A549 treated with DMSO at 1 μM for 4 hours (cell line): ENCODE data around the gene TPGS1. TPM values are rescaled to one million over a fixed set of nuclear protein-coding genes. Genes with fewer than 3 reads are reported as not detected.

Source experiments
- total RNA-seq: library from RNA; stranded (reverse); fragments of 200-300 nt; extraction: Qiagen RNA extraction; gene quantifications from 5 replicates; pipeline ENCODE4 v1.2.3, GENCODE V29; 2022; ENCODE audit warnings: low read depth

Gene TPGS1, protein sequence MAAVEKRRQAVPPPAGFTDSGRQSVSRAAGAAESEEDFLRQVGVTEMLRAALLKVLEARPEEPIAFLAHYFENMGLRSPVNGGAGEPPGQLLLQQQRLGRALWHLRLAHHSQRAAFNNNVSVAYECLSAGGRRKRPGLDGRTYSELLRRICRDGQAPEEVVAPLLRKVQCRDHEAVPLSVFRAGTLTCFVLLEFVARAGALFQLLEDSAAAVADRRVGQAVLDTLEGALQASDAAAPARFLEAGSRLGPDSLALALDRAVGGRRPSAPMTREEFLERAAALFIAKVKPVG
- total RNA-seq: 10.7 to 15.7 TPM (median 14.1 TPM) in 5 replicates

DNA sequence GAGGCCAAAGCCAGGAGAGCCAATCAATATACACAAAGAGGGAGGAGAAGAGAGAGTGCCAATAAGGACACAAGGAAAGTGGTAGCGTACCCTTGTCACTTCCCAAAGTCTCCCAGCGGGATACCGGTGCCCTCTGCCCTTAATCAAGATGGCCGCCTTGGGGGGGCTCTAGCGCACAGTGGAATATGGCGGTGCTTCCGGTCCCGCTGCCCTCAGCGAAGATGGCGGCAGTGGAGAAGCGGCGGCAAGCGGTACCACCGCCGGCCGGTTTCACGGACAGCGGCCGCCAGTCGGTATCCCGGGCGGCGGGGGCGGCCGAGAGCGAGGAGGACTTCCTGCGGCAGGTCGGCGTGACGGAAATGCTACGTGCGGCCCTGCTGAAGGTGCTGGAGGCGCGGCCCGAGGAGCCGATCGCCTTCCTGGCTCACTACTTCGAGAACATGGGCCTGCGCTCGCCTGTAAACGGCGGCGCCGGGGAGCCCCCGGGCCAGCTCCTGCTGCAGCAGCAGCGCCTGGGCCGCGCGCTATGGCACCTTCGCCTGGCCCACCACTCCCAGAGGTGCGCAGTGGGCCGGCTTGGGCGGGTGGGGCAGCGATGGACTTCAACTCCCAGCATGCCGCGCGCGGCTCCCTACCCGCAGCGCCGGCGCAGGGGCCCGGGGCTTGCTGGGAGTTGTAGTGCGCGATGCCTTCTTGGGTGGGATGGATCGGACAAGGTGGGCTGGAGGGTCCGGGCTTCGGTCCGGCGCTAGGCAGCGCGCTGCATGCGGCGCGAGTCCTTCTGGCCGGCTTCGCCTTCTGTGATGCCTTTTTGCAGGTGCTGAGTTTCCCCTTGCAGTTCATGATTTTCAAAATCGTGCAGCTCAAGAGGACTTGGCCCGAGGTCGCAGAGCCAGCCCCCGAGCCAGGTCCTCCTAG lies at the start of gene TPGS1:
TSS of gene TPGS1 (plus strand) at position 212 of the 918 bp plus-strand sequence. CDS start at position 222, 10 bp downstream.

DNA sequence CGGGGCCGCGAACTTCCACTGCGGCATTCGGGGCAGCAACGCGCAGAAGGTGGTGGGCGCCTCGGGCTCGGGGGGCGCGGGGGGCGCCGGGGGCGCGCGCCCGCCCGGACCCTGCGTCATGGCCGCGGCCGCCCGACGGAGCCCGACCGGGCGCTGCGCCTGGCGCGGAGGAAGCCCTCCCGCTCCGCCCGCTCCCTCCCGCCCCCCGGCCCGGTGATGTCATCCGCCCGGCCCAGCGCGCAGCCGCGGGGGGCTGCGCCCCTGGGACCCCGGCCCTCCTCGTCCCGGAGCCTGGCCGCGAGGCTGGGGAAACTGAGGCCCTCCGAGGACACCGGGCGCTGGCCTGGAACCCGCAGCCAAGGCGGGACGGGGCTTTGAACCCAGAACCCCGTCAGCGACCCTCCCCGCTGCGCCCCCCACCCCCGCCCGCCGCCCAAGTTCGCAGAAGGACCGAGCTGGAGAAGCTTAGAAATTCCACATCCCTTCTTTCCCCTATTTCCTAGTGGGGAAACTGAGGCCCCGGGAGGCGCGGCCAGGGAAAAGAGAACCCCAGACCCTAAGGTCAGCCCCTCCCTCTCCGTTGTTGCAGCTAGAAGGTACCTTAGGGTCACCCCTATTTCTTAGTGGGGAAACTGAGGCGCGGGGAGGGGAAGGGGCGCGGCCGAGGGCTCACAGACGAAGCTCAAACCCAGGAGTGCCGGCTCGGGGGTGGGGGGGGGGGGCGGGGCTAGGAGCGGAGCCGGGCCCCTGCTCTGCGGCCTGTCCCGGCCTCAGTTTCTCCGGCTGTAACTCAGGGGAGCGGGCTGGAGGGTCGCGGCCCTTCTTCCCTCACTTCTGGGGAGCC lies 46.2 kb upstream of the TPGS1 start, which contains the start of gene SHC2:
TSS of gene SHC2 (minus strand) at position 157 of the 844 bp plus-strand sequence. CDS start at position 120, 37 bp downstream.

DNA sequence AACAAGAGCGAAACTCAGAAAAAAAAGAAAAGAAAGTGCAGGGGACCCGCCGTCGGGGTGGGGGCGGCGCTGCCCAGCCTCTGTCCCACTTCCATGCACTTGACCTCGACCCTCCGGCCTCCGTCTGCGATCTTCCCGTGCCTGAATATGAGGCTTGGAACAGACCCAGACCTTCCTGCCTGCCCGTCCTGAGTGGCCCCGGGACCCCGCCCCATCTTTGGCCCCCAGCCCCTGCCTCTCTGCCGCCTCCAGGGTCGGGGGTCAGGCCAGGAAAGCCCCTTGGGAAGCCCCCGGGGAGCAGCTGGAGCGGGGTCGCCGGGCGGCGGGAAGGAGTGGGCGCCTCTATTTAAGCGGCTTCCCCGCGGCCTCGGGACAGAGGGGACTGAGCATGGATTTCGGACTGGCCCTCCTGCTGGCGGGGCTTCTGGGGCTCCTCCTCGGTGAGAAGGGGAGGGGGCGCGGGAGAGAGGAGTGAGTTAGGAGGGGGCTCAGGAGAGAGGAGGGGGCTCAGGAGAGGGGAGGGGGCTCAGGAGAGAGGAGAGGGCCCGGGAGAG lies 11.1 kb upstream of the TPGS1 start, which contains the start of gene MADCAM1:
TSS of gene MADCAM1 (plus strand) at position 375 of the 554 bp plus-strand sequence. CDS start at position 389, 14 bp downstream.

DNA sequence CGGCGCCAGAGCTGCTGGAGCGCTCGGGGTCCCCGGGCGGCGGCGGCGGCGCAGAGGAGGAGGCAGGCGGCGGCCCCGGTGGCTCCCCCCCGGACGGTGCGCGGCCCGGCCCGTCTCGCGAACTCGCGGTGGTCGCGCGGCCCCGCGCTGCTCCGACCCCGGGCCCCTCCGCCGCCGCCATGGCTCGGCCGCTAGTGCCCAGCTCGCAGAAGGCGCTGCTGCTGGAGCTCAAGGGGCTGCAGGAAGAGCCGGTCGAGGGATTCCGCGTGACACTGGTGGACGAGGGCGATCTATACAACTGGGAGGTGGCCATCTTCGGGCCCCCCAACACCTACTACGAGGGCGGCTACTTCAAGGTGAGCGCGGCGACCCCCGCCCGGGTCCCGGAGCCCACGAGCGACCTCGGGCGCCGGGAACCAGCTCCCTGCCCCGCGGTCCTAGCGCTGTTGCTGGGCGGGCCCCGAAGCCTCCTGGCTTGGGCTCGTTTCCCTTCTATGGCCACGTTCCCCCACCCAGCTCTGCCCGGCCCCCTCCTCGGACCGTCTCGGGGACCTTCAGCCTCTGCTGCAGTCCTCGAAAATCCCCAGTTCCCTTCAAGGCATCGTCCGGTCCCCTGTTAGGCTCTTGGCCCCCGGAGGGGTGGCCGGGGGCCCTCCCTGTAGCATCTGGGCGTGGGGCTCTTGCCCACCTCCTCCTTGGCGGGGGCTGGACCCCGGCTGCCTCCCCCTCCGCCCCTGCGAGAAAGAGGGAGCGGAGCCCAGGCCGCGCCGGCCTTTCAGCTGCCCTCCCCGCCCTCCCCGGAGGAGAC lies 24.7 kb downstream of the TPGS1 start, which contains the start of gene CDC34:
TSS of gene CDC34 (plus strand) at position 8 of the 808 bp plus-strand sequence. CDS start at position 180, 172 bp downstream.

DNA sequence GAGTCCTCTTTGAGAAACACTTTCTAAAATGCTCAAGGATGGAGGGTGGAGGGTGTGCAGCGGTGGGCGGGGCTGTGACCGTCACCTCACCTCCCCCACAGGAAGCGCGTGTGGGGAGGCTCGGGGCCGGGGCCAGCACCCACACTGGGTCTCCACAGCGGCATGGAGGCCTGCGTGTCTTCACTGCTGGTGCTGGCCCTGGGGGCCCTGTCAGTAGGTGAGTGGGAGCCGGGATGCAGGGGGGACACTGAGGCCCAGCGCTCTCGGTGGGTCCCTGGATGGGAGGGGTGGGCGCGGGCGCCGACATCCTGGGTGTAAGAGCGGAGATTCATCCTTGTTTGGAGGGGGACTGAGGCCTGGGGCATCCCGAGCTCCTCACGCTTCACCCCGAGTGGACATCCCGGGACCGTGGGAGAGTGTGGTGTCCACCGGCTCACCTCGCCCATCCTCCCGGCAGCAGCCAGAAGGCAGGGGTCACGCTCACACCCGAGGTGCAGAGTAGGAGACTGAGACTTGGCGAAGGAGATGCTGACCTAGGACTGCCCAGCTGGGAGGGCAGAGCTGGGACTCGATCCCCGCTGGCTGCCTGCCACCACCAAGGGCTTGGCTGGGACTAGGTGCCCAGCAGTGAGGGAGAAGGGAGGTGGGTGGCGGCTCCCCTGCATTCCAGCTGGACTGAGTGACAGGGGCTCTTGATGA lies 36.8 kb downstream of the TPGS1 start, which contains the start of gene GZMM:
TSS of gene GZMM (plus strand) at position 144 of the 699 bp plus-strand sequence. CDS start at position 163, 19 bp downstream.

Other genes with a start within 250 kb of the TPGS1 start
- 89.1 to 113 TPM (median 104 TPM) in 5 replicates for gene PLPP2, start 216.1 kb upstream of the TPGS1 start, total RNA-seq
- gene MIER2, start 162.7 kb upstream of the TPGS1 start, total RNA-seq: 17.8 to 23.8 TPM (median 19.7 TPM) in 5 replicates
- 0.22 to 0.60 TPM (median 0.58 TPM) in 5 replicates for gene C2CD4C, start 98.3 kb upstream of the TPGS1 start, total RNA-seq
- 0.82 to 1.1 TPM (median 0.95 TPM) in 5 replicates for gene SHC2, start 46.5 kb upstream of the TPGS1 start, total RNA-seq
- 0.17 to 0.42 TPM (median 0.31 TPM) in 5 replicates for gene MADCAM1, start 11.0 kb upstream of the TPGS1 start, total RNA-seq
- 67.0 to 104 TPM (median 93.1 TPM) in 5 replicates for gene CDC34, start 24.3 kb downstream of the TPGS1 start, total RNA-seq
- 0.23 to 0.31 TPM (median 0.26 TPM) in 5 replicates for gene GZMM, start 36.6 kb downstream of the TPGS1 start, total RNA-seq
- gene BSG, start 65.1 kb downstream of the TPGS1 start, total RNA-seq: 669 to 733 TPM (median 672 TPM) in 5 replicates
- gene HCN2, start 82.4 kb downstream of the TPGS1 start, total RNA-seq: 30.9 to 43.9 TPM (median 36.4 TPM) in 5 replicates
- gene POLRMT, start 126.0 kb downstream of the TPGS1 start, total RNA-seq: 64.0 to 104 TPM (median 94.3 TPM) in 5 replicates
- 0.32 to 0.97 TPM (median 0.76 TPM) in 5 replicates for gene FGF22, start 132.4 kb downstream of the TPGS1 start, total RNA-seq
- 59.2 to 69.6 TPM (median 63.5 TPM) in 5 replicates for gene RNF126, start 155.7 kb downstream of the TPGS1 start, total RNA-seq
- gene FSTL3, start 168.9 kb downstream of the TPGS1 start, total RNA-seq: 126 to 139 TPM (median 135 TPM) in 5 replicates
- 0.09 to 0.31 TPM (median 0.12 TPM) in 4 of 5 replicates, not detected in the other for gene PRSS57, start 188.0 kb downstream of the TPGS1 start, total RNA-seq
- 11.5 to 17.0 TPM (median 13.6 TPM) in 5 replicates for gene PALM, start 201.4 kb downstream of the TPGS1 start, total RNA-seq
- gene MISP, start 243.6 kb downstream of the TPGS1 start, total RNA-seq: 86.2 to 99.9 TPM (median 95.7 TPM) in 5 replicates